GM10248 (cell line): ENCODE data around the gene ADCYAP1R1.

Experiments
- CTCF ChIA-PET: fragments of 300-600 bp; sonication (Branson Sonifier 250); formaldehyde crosslinking; extraction: SDS; loops from one replicate; lab custom pipeline; 2021; ENCODE audit warnings: antibody characterized with exemption; lab: Yijun Ruan, JAX
- POLR2A ChIA-PET: fragments of 350-650 bp; sonication (Branson Sonifier 250); formaldehyde crosslinking; extraction: SDS; loops from one replicate; lab custom pipeline; 2020; ENCODE audit warnings: antibody characterized with exemption; lab: Yijun Ruan, JAX
- DNase-seq: peaks from one replicate; pipeline ENCODE4 v3.0.0; 2012; ENCODE audit errors: extremely low spot score
- CTCF ChIP-seq: IDR thresholded peaks from 2 replicates; pipeline ENCODE4 v1.5.1; 2012; ENCODE audit warnings: mild to moderate bottlenecking, low read depth; ENCODE audit errors: extremely low read depth, missing control alignments, control extremely low read depth

Gene ADCYAP1R1

GRCh38 chr7:31054608-31055278, 2.6 kb downstream of the ADCYAP1R1 start:
- POLR2A ChIA-PET, result no interaction called here
- no peak for TF ChIP-seq CTCF
- CTCF ChIA-PET, result interaction anchor here (1.2 to 1.7 kb wide), 3 partner anchors 19 to 71 kb away, joined by 3 to 4 read pairs (median 4); no protein-coding TSS in a partner anchor
- DNase-seq, result no peak

GRCh38 chr7:31055471-31055870, 3.4 kb downstream of the ADCYAP1R1 start:
- no peak for TF ChIP-seq CTCF
- DNase-seq, result no peak
- ChIA-PET CTCF (interaction anchor here (1.2 to 1.7 kb wide), 2 partner anchors 18 to 72 kb away, joined by 3 to 4 read pairs; no protein-coding TSS in a partner anchor), POLR2A (no interaction called here)

GRCh38 chr7:31056775-31057346, 4.8 kb downstream of the ADCYAP1R1 start:
- CTCF ChIA-PET, result interaction anchor here (1.1 to 1.4 kb wide), 4 partner anchors 14 to 118 kb away, joined by 3 to 4 read pairs (median 4); no protein-coding TSS in a partner anchor
- POLR2A ChIA-PET, result no interaction called here
- DNase-seq, result no peak
- TF ChIP-seq CTCF, result no peak

GRCh38 chr7:31058122-31058521, 6.0 kb downstream of the ADCYAP1R1 start:
- ChIA-PET CTCF (interaction anchor here (1.4 kb wide), 1 partner anchor 120 kb away, joined by 3 read pairs; no protein-coding TSS in a partner anchor), POLR2A (no interaction called here)
- no peak for TF ChIP-seq CTCF
- no peak for DNase-seq

GRCh38 chr7:31058688-31059087, 6.6 kb downstream of the ADCYAP1R1 start:
- CTCF ChIA-PET, result no interaction called here
- no peak for TF ChIP-seq CTCF

GRCh38 chr7:31059551-31059950, 7.4 kb downstream of the ADCYAP1R1 start:
- no peak for TF ChIP-seq CTCF
- POLR2A ChIA-PET, result no interaction called here
- DNase-seq, result no peak
- CTCF ChIA-PET, result no interaction called here

More at GRCh38 chr7:31058688-31059087, 6.6 kb downstream of the ADCYAP1R1 start:
- POLR2A ChIA-PET, result no interaction called here
- no peak for DNase-seq
